Gastroesophageal sphincter (tissue), 3 donors: ENCODE measurements around the gene KCMF1.

Experiments used
- CTCF ChIP-seq, 4 experiments: fragments of 200-600 bp in 2 of 4; fragments of 450-650 bp in 2 of 4; sonication (generic) in 1 of 4; IDR thresholded peaks; one replicate each; pipeline ENCODE4 v1.5.1; 2017 to 2019; ENCODE audit warnings: antibody characterized with exemption in 4 of 4, mild to moderate bottlenecking in 2 of 4, moderate library complexity in 2 of 4
- EP300 ChIP-seq: sonication (generic); formaldehyde crosslinking; IDR thresholded peaks from one replicate; pipeline ENCODE4 v1.6.1; 2017; ENCODE audit warnings: antibody characterized with exemption, mild to moderate bottlenecking
- POLR2A ChIP-seq, 2 donors: fragments of 450-650 bp; IDR thresholded peaks; one replicate each; pipeline ENCODE4 v1.6.1; 2017; ENCODE audit warnings: antibody characterized with exemption in 2 of 2, mild to moderate bottlenecking in 2 of 2, moderate library complexity in 1 of 2

- TF ChIP-seq POLR2A (IDR thresholded peaks at IDR 0.05) = no peak
- TF ChIP-seq CTCF (IDR thresholded peaks at IDR 0.05) = no peak
- TF ChIP-seq EP300 = no peak
These were observed 71.4 kb downstream of the KCMF1 start for GRCh38 chr2:85042330-85042729.
